ENCODE measurements around the gene HLA-G. TPM values are rescaled to one million over a fixed set of nuclear protein-coding genes. Genes with fewer than 3 reads are reported as not detected.

The HLA-G gene
- polyA plus RNA-seq, 1 experiment = not detected

DNA sequence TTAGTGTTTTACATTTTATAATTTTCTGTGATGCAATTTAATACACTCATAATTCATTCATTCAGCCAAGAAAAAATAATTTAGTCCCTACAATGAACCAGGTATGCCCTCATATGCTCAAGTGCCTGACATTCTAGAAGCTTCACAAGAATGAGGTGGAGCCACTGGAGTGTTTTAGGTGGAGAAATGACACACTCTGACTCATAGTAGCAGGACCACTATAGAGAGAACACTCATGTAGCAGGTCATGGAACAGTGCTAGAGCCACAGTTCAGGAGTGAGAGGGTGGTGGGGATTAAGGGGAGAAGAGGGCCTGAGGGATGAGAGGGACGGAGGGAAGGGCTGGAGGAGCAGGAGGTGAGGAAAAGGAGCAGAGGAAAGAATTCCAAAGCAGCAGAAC is 1.4 kb upstream of the HLA-G start:
- TF ChIP-seq, protein P1, sequence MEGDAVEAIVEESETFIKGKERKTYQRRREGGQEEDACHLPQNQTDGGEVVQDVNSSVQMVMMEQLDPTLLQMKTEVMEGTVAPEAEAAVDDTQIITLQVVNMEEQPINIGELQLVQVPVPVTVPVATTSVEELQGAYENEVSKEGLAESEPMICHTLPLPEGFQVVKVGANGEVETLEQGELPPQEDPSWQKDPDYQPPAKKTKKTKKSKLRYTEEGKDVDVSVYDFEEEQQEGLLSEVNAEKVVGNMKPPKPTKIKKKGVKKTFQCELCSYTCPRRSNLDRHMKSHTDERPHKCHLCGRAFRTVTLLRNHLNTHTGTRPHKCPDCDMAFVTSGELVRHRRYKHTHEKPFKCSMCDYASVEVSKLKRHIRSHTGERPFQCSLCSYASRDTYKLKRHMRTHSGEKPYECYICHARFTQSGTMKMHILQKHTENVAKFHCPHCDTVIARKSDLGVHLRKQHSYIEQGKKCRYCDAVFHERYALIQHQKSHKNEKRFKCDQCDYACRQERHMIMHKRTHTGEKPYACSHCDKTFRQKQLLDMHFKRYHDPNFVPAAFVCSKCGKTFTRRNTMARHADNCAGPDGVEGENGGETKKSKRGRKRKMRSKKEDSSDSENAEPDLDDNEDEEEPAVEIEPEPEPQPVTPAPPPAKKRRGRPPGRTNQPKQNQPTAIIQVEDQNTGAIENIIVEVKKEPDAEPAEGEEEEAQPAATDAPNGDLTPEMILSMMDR (IDR thresholded peaks at IDR 0.05; ENCODE audit: low read depth, low read length) = no peak
- POLR2A ChIA-PET = no interaction called here
- DNase-seq (ENCODE audit: low read depth, low spot score) = no peak
- CTCF ChIA-PET = no interaction called here
- Histone ChIP-seq H3K9me3 (ENCODE audit: control insufficient read depth, insufficient read depth, low read length) (peaks cover 6% of the 10 kb centered on the region; the same call in 1 of the 2 replicates), H3K27me3 (ENCODE audit: control insufficient read depth, insufficient read depth, low read length) (peaks cover 25% of the 10 kb centered on the region), H3K4me3 (ENCODE audit: low read depth, low read length) (no peak overlapping the region), H3K27ac (ENCODE audit: low read depth, low read length) (no peak overlapping the region)

- Histone ChIP-seq H3K27me3 (ENCODE audit: control insufficient read depth, insufficient read depth, low read length) (peaks cover 25% of the 10 kb centered on the region), H3K27ac (ENCODE audit: low read depth, low read length) (no peak overlapping the region), H3K9me3 (ENCODE audit: control insufficient read depth, insufficient read depth, low read length) (peaks cover 6% of the 10 kb centered on the region; the same call in 1 of the 2 replicates), H3K4me3 (ENCODE audit: low read depth, low read length) (no peak overlapping the region)
- POLR2A ChIA-PET = no interaction called here
- DNase-seq (ENCODE audit: low read depth, low spot score) = no peak
- CTCF ChIA-PET = no interaction called here
- TF ChIP-seq, protein P1 (IDR thresholded peaks at IDR 0.05; ENCODE audit: low read depth, low read length) = no peak
Measured at GRCh38 chr6:29828471-29828797, 809 bp downstream of the HLA-G start.

DNA sequence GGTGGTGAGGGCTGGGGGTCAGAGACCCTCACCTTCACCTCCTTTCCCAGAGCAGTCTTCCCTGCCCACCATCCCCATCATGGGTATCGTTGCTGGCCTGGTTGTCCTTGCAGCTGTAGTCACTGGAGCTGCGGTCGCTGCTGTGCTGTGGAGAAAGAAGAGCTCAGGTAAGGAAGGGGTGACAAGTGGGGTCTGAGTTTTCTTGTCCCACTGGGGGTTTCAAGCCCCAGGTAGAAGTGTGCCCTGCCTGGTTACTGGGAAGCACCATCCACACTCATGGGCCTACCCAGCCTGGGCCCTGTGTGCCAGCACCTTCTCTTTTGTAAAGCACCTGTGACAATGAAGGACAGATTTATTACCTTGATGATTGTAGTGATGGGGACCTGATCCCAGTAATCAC is 2.1 kb downstream of the HLA-G start:
- Histone ChIP-seq H3K27ac (ENCODE audit: low read depth, low read length) (no peak overlapping the region), H3K4me3 (ENCODE audit: low read depth, low read length) (no peak overlapping the region), H3K9me3 (ENCODE audit: control insufficient read depth, insufficient read depth, low read length) (peaks cover 6% of the 10 kb centered on the region; the same call in 1 of the 2 replicates), H3K27me3 (ENCODE audit: control insufficient read depth, insufficient read depth, low read length) (peaks cover 25% of the 10 kb centered on the region)
- TF ChIP-seq, protein P1 (IDR thresholded peaks at IDR 0.05; ENCODE audit: low read depth, low read length) = no peak
- ChIA-PET POLR2A (no interaction called here), CTCF (interaction anchor here (0.8 kb wide), 1 partner anchor 124 kb away, joined by 3 read pairs; no protein-coding TSS in a partner anchor)
- no peak for DNase-seq (ENCODE audit: low read depth, low spot score)

- ChIA-PET POLR2A (no interaction called here), CTCF (interaction anchor here (0.6 to 1.2 kb wide), 3 partner anchors 92 to 148 kb away, joined by 3 to 9 read pairs (median 3); no protein-coding TSS in a partner anchor)
- H3K27ac ChIP-seq (ENCODE audit: low read depth, low read length) = no peak overlapping the region
- H3K4me3 ChIP-seq (ENCODE audit: low read depth, low read length) = no peak overlapping the region
- DNase-seq (ENCODE audit: low read depth, low spot score) = no peak
- TF ChIP-seq, protein P1 (IDR thresholded peaks at IDR 0.05; ENCODE audit: low read depth, low read length) = no peak
- H3K27me3 ChIP-seq (ENCODE audit: control insufficient read depth, insufficient read depth, low read length) = peaks cover 29% of the 10 kb centered on the region
- peaks cover 6% of the 10 kb centered on the region; the same call in 1 of the 2 replicates for H3K9me3 ChIP-seq (ENCODE audit: control insufficient read depth, insufficient read depth, low read length)
Measured at GRCh38 chr6:29830409-29830808, 2.8 kb downstream of the HLA-G start.

- TF ChIP-seq, protein P1 (IDR thresholded peaks at IDR 0.05; ENCODE audit: low read depth, low read length) = no peak
- ChIA-PET CTCF (interaction anchor here (0.7 kb wide), 1 partner anchor 301 kb away, joined by 3 read pairs; no protein-coding TSS in a partner anchor), POLR2A (no interaction called here)
- DNase-seq (ENCODE audit: low read depth, low spot score) = no peak
- Histone ChIP-seq H3K4me3 (ENCODE audit: low read depth, low read length) (no peak overlapping the region), H3K9me3 (ENCODE audit: control insufficient read depth, insufficient read depth, low read length) (peaks cover 6% of the 10 kb centered on the region; the same call in 1 of the 2 replicates), H3K27ac (ENCODE audit: low read depth, low read length) (no peak overlapping the region), H3K27me3 (ENCODE audit: control insufficient read depth, insufficient read depth, low read length) (peaks cover 24% of the 10 kb centered on the region)
Measured at GRCh38 chr6:29831776-29832175, 4.2 kb downstream of the HLA-G start.
